SU-DHL-6 (cell line): ENCODE measurements around the gene MFSD11.

Experiments used
- H2AFZ ChIP-seq: fragments of 200-600 bp; sonication (generic); 2 replicates; pipeline ENCODE4 v1.6.1; 2014; ENCODE audit warnings: low read depth, mild to moderate bottlenecking, moderate library complexity, mixed read lengths, antibody characterized with exemption, low read length; ENCODE audit not compliant: severe bottlenecking
- H3F3A ChIP-seq: fragments of 200-600 bp; shearing (Covaris generic); 2 replicates; pipeline ENCODE4 v1.6.0; 2016; ENCODE audit warnings: antibody characterized with exemption, mild to moderate bottlenecking; ENCODE audit not compliant: insufficient read depth
- H3K27ac ChIP-seq: fragments of 200-600 bp; sonication (generic); 2 replicates; pipeline ENCODE4 v1.5.1; 2016; ENCODE audit warnings: low read depth, mild to moderate bottlenecking, low read length, moderate library complexity, mixed read lengths
- H3K27me3 ChIP-seq: fragments of 200-600 bp; sonication (generic), shearing (Covaris generic); 2 replicates; pipeline ENCODE4 v1.6.0; 2014; ENCODE audit warnings: mild to moderate bottlenecking, low read length
- H3K36me3 ChIP-seq: fragments of 200-600 bp; sonication (generic); 2 replicates; pipeline ENCODE4 v1.6.1; 2014; ENCODE audit warnings: mild to moderate bottlenecking, low read length, mixed read lengths
- H3K4me2 ChIP-seq: fragments of 300-600, 200-600 bp; shearing (Covaris generic), sonication (generic); 2 replicates; pipeline ENCODE4 v1.6.0; 2014; ENCODE audit warnings: low read length, low read depth, mild to moderate bottlenecking; ENCODE audit not compliant: poor library complexity, severe bottlenecking
- H3K4me3 ChIP-seq: fragments of 200-600 bp; sonication (generic); 2 replicates; pipeline ENCODE4 v1.5.1; 2014; ENCODE audit warnings: antibody characterized with exemption, low read length, mild to moderate bottlenecking, mixed read lengths; ENCODE audit not compliant: insufficient read depth, poor library complexity, severe bottlenecking
- H3K79me2 ChIP-seq: fragments of 200-600 bp; sonication (generic); 2 replicates; pipeline ENCODE4 v1.6.1; 2014; ENCODE audit warnings: mild to moderate bottlenecking, low read length, moderate library complexity; ENCODE audit not compliant: insufficient read depth
- H3K9ac ChIP-seq: fragments of 200-600 bp; sonication (generic); 2 replicates; pipeline ENCODE4 v1.7.0; 2014; ENCODE audit warnings: mild to moderate bottlenecking, low read length
- H3K9me2 ChIP-seq: fragments of 200-600 bp; sonication (generic); replicated peaks from 2 replicates; pipeline ENCODE4 v1.6.1; 2014; ENCODE audit warnings: low read length; ENCODE audit not compliant: insufficient read depth
- H3K9me3 ChIP-seq: fragments of 200-600 bp; sonication (generic); 2 replicates; pipeline ENCODE4 v1.6.1; 2014; ENCODE audit warnings: low read length, mixed read lengths; ENCODE audit not compliant: insufficient read depth
- H4K20me1 ChIP-seq: fragments of 200-600 bp; sonication (generic); 2 replicates; pipeline ENCODE4 v1.6.1; 2014; ENCODE audit warnings: low read depth, mild to moderate bottlenecking, antibody characterized with exemption, low read length, moderate library complexity, mixed read lengths
- CTCF ChIP-seq: fragments of 200-600 bp; sonication (generic); IDR thresholded peaks from one replicate; pipeline ENCODE4 v1.5.1; 2017; ENCODE audit warnings: antibody characterized with exemption, mild to moderate bottlenecking, low read length, moderate library complexity; ENCODE audit not compliant: insufficient read depth, poor library complexity, severe bottlenecking
- EZH2phosphoT487 ChIP-seq: fragments of 200-600 bp; sonication (generic), shearing (Covaris generic); conservative IDR thresholded peaks from 2 replicates; pipeline ENCODE4 v1.6.1; 2018; ENCODE audit warnings: mild to moderate bottlenecking, antibody characterized with exemption, low read length, moderate library complexity, mixed read lengths

MFSD11 gene

GRCh38 chr17:76700617-76701470, 37.1 kb upstream of the MFSD11 start:
- Histone ChIP-seq H3K27ac (no peak overlapping the region), H3K9me3 (no peaks in the 10 kb centered on the region), H4K20me1 (no peaks in the 10 kb centered on the region), H3K9ac (no peak overlapping the region), H3K4me3 (no peak overlapping the region), H3K79me2 (no peaks in the 10 kb centered on the region), H3K36me3 (no peaks in the 10 kb centered on the region), H3K4me2 (no peak overlapping the region), H2AFZ (no peak overlapping the region), H3K9me2 (no peaks in the 10 kb centered on the region), H3F3A (no peaks in the 10 kb centered on the region), H3K27me3 (no peaks in the 10 kb centered on the region)
- TF ChIP-seq CTCF (no peak), EZH2phosphoT487 (no peak)

GRCh38 chr17:76701471-76701967, 36.4 kb upstream of the MFSD11 start:
- H3K79me2 ChIP-seq: no peaks in the 10 kb centered on the region

GRCh38 chr17:76702076-76702475, 35.8 kb upstream of the MFSD11 start:
- Histone ChIP-seq H3K9me2 (no peaks in the 10 kb centered on the region), H3K4me2 (no peak overlapping the region), H3K4me3 (no peak overlapping the region), H3K36me3 (no peaks in the 10 kb centered on the region), H3K27ac (no peak overlapping the region), H2AFZ (no peak overlapping the region), H3K79me2 (no peaks in the 10 kb centered on the region), H3K9ac (no peak overlapping the region), H3K9me3 (no peaks in the 10 kb centered on the region), H3F3A (no peaks in the 10 kb centered on the region), H3K27me3 (no peaks in the 10 kb centered on the region), H4K20me1 (no peaks in the 10 kb centered on the region)
- TF ChIP-seq CTCF (no peak), EZH2phosphoT487 (no peak)

More at GRCh38 chr17:76701471-76701967, 36.4 kb upstream of the MFSD11 start:
- no peak overlapping the region for H3K27ac ChIP-seq
- H3K4me2 ChIP-seq: no peak overlapping the region
- H3K9me3 ChIP-seq: no peaks in the 10 kb centered on the region
- H3K4me3 ChIP-seq: no peak overlapping the region
- no peak overlapping the region for H2AFZ ChIP-seq
- no peak overlapping the region for H3K9ac ChIP-seq
- no peak for TF ChIP-seq EZH2phosphoT487
- no peak for TF ChIP-seq CTCF
- H3K9me2 ChIP-seq: no peaks in the 10 kb centered on the region
- H3F3A ChIP-seq: no peaks in the 10 kb centered on the region
- no peaks in the 10 kb centered on the region for H3K27me3 ChIP-seq
- H3K36me3 ChIP-seq: no peaks in the 10 kb centered on the region
- no peaks in the 10 kb centered on the region for H4K20me1 ChIP-seq
